GM19193 (cell line): ENCODE results near the gene FLYWCH1.

ENCODE experiments used
- POLR2A ChIP-seq: IDR thresholded peaks from 4 replicates; pipeline ENCODE4 v1.6.1; 2011; ENCODE audit not compliant: insufficient read depth, insufficient read length; ENCODE audit errors: extremely low read depth

FLYWCH1 gene, protein sequence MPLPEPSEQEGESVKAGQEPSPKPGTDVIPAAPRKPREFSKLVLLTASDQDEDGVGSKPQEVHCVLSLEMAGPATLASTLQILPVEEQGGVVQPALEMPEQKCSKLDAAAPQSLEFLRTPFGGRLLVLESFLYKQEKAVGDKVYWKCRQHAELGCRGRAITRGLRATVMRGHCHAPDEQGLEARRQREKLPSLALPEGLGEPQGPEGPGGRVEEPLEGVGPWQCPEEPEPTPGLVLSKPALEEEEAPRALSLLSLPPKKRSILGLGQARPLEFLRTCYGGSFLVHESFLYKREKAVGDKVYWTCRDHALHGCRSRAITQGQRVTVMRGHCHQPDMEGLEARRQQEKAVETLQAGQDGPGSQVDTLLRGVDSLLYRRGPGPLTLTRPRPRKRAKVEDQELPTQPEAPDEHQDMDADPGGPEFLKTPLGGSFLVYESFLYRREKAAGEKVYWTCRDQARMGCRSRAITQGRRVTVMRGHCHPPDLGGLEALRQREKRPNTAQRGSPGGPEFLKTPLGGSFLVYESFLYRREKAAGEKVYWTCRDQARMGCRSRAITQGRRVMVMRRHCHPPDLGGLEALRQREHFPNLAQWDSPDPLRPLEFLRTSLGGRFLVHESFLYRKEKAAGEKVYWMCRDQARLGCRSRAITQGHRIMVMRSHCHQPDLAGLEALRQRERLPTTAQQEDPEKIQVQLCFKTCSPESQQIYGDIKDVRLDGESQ

DNA sequence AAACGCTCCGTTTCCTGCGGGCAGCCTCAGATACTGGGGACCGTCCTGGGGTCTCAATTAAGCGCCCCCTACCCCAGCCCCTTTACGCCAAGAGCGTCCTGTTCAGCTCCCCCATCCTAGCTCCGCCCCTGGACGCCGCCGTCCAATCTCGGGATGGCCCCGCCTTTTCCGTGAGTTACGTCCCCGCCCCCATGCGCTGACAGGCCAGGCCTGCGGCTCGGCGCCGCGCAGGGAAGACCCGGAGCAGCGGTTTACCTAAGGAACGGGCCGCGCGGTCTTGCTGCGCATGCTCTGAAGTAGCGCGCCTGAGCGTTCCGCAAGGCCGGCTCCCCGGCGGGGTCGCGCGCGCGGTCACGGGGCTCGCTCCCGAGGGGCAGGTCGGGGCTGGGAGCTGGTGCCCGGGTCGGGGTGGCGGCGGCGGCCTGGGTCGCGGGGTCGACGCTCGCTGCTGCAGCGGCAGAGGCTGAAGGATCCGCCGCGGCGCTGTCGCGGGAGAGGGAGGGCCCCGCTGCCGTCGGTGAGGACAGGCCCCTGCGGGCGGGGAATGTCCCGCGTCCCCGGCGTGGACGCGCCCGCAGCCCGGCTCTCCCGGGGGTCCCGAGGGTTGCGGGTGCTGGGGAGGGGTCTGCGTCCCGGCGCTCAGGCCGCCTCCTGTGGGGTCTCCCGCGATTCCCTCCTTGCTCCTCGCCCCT lies at the start of gene FLYWCH1:
Gene FLYWCH1 (plus strand): TSS at position 294 of the 692 bp plus-strand sequence. CDS start 17,755 bp downstream, outside the sequence.
- peak; percentile 64 for TF ChIP-seq POLR2A

DNA sequence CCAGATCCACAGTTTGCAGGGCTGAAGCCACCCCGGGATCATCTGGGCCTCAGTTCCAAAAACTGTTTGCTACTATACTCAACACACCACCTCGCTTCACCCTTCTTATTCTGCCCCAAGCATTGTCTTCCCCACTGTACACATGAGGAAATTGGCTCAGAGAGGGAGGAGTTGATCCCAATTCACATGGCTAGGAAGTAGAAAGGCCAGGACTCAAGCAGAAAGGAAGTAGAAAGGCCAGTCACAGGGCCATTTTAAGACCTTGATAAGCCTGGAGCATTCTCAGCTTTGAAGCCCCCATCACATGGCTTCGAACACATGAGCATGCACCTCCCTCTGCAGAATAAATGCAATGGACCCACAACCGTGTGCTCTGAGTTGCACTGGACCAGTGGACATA lies 46.1 kb upstream of the FLYWCH1 start:
- no peak for TF ChIP-seq POLR2A

DNA sequence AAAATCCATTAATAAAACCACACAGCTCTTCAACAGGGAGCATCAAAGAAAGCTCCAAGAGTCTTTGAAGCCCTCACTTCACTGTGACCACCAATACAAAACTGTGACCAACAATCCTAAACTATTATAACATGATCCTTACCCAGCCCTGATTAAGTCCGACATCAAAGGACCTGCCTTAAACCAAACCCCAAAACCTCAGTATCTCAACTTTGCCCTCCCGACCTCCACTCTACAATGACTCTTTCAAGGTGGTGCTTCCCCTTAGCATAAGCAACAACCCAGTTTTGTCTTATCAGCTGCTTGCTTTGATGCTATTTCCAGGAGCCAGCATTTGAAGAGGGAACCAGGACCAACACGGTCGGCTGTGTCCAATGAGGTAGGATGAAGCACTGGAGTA lies 45.3 kb upstream of the FLYWCH1 start:
- no peak for TF ChIP-seq POLR2A

DNA sequence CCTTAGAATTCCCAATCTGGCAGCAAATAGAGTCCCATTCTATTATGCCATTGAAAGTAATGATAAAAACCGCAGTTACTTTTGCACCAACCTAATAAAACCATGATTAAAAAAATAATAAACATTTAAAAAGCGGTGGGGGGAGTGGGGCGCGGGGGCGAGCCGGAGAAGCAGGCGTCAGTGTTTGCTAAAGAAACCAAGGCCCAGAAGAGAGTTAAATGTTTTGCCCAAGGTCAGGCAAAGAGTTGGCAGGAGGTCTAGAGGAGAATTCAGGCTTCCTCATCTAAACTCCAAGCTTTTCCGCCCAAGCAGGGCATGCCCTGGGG lies 44.1 kb upstream of the FLYWCH1 start:
- no peak for TF ChIP-seq POLR2A

DNA sequence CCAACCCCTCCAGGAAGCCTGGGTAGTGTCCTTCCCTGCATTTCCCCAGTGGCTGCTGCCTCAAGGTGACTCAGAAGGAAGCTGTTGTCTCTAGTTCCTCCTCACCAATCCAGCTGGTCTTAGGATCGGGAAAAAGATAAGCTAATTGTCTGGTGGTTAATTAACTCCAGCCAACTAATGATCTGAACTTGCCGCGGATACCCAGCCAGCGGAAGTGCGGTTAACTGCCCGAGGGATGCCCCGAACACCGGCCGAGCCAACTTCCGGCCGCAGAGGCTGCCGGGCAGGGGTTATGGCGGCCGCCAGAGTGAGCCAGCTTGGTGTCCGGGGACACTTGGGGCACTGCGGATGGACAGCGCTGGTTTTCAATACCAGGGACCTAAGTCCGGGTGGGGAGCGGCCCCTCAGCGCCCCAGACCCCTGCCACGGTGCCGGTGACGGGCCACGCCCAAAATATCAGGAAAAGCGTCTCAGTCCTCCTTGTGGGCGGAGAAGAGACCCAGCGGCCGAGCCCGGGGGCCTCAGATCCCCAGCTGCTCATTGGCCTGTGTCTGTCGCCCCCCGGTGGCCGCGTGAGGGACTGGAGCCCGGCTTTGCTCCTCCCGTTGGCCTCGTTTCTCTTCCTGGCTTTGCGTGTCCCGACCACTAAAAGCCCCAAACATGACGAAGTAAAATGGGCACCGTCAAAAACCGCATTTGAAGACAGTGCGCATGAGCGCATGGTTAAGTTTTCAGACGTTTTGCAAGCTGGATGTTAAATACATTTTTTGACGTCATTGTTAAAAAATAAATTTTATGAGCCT lies 43.5 kb upstream of the FLYWCH1 start:
- peak; percentile 96 for TF ChIP-seq POLR2A

DNA sequence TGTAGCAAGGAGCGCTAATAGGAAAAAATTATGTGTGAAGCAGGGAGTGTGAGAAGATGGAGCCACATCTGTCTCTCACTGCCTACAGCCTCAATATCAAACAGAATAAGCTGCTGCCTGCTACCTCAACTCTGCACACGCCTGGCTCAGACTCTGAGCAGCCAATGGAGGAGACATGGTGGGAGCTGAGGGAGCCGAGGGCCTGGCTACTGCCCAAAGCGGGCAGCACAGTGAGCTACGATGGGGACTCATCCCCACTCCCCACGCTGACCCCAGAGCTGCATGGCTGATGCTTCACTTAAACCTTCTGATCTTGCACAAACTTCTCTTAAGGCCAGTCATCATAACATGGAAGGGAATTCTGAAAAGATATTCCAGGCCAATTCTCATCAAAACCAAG lies 39.8 kb upstream of the FLYWCH1 start:
- TF ChIP-seq POLR2A: no peak

DNA sequence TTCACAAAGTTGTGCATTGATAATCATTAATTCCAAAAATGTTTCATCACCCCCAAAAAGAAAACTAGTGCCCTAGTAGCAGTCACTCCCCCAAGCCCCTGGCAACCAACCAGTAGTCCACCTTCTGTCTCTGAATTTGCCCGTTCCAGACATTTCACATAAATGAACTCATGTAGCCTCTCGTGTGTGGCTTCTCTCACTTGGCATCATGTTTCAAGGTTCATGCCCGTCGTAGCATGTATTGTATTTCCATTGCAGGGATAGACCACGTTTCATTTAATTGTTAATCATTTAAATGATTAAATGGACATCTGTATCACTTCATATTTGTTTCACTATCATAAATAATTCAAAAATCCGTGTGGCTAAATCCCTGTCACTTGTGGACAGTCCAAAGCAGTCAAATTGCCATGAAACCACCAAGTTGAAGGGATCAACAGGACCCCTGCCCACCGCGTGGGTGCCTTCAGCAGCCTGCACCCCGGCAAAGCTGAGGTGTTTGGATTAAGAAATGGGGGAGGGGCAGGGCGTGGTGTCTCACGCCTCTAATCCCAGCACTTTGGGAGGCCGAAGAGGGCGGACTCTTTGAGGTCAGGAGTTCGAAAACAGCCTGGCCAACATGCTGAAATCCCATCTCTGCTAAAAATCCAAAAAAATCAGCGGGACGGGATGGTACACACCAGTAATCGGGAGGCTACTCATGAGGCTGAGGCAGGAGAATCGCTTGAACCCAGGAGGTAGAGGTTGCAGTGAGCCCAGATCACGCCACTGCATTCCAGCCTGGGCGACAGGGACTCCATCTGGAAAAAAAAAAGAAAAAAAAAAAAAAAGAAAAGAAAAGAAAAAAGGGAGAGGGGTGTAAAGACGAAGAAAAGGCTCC lies 37.5 kb upstream of the FLYWCH1 start:
- no peak for TF ChIP-seq POLR2A

DNA sequence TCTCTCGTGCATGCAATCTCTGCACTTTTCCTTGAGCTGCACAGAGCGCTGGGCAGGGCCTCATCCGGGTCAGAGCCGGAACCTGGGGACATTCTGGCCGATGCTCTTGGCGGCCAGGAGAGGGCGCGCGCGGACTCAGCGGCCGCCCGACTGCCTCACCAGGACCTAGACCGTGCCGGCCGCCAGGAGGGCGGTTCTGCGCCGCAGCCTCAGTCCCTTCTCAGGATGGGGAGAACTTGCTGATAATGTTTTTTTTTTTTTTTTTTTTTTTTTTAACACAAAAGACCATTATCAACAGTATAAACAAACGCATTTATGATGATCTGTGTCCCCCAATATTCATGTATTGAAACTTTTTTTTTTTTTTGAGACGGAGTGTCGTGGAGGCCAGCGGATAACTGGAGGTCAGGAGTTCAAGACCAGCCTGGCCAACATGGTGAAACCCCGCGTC lies 36.8 kb upstream of the FLYWCH1 start:
- no peak for TF ChIP-seq POLR2A

DNA sequence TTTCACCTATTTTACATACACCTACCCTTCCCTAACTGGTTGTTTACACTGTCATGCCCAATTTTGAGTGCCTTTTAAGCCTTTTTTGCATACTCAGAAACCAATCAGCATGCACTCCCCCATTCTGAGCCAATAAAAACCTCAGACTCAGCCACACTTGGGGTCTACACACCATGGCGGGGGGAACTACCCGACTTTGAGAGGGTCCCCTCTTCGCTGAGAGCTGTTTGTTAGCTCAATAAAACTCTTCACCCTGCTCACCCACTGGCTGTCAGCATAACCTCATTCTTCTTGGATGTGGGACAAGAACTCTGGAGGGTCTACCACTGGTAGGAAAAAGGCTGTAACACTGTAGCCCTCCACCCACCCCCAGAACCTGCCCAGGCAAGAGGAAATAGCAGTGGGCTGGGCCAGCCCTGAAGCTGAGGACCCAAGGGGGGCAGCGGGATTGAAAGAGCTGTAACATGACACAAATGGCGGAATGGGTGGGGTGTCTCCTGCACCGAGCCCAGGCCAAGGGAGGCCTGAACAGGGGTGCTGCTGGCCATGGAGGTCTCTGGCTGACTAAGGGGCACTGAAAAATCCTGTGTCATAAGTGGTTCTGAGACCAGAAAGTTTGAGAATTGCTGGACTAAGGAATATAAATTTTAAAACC lies 31.8 kb upstream of the FLYWCH1 start:
- no peak for TF ChIP-seq POLR2A

DNA sequence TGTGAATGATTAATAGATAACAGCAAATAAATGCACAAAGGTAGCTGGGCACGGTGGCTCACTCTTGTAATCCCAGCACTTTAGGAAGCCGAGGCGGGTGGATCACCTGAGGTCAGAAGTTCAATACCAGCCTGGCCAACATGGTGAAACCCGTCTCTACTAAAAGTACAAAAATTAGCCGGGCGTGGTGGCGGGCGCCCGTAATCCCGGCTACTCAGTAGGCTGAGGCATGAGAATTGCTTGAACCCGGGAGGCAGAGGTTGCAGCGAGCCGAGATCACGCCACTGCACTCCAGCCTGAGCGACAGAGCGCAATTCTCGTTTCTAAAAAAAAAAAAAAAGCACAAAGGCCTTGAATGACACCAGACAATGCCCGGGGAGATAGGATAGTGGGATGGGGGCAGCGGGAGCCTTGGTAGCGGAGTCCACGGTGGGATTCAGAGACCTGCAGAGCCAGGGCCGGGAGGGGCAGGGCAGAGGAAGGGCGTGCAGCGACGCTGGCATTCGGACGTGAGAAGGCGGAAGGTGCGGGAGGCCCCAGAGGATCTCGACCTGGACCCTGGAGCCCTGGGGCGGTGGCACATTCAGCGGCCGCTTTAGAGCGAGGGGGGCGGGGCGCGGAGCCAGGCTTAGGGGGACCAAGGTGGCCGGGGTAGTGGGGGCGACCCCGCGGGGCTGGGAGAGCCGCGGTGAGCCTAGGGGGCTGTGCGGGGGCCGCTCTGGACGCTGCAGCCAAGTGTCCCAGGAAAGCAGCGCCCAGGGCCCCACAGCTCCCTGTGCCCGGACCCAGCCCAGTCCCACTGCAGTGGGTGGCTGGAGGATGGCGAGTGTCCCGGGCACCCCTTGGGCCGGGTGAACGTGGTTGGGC lies 29.7 kb upstream of the FLYWCH1 start:
- no peak for TF ChIP-seq POLR2A

DNA sequence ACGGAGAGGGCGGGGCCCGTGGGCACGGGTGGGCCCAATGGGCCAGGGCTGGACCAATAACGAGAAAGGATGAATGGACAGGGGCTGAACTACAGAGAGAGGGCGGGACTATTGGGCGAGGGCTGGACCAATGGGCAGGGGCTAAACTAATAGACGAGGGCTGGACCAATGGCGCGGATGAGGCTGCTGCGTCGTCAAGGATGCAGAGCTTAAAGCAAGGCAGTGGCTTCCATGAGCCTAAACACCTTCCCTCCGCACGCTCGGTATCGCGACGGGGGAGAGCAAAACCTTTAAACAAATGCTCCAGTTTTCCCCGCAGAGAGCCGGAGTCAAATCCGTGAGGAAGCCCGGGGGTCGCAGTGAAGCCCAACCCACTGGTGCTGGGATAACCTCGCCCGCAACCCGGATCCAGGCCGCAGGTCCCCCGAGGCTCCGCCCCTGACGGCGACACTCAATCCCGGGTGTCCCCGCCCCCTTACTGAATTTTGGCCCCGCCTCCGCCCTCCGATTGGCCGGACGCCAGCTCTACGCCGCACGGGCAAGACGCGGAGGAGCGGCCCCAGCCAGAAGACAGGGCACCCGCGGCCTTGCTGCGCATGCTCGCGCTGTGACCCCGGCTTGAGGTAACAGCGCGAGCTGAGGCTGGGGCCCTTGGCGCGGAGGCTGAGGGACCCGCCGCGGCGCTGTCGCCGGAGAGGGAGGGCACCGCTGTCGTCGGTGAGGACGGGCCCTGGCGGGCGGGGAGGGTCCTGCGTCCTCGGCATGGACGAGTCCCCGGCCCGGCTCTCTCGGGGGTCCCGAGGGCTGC lies 28.9 kb upstream of the FLYWCH1 start, which contains the start of gene FLYWCH2:
Gene FLYWCH2 (plus strand): TSS at position 566 of the 808 bp plus-strand sequence. CDS start 13,235 bp downstream, outside the sequence.
- TF ChIP-seq POLR2A: peak; percentile 80
